K562 (cell line): ENCODE data around the gene MAP3K2. TPM values are rescaled to one million over a fixed set of nuclear protein-coding genes. Genes with fewer than 3 reads are reported as not detected.

Source experiments
- ATAC-seq: fragments of 200-7000 bp; cut with Tn5 transposase; 3 replicates; pipeline ENCODE4 v1.9.1; 2020; ENCODE audit warnings: moderate library complexity
- BruUV-seq: library from RNA; stranded (reverse); fragments of 400-500 nt; replicated peaks from 2 replicates; lab custom pipeline; 2021; lab: Mats Ljungman, UMichigan
- CTCF ChIA-PET: fragments of 300-600 bp; formaldehyde crosslinking; extraction: SDS; loops from one replicate; lab custom pipeline; 2021; ENCODE audit warnings: low intra/inter-chr PET ratio; lab: Yijun Ruan, JAX
- POLR2A ChIA-PET: fragments of 300-600, 350-650 bp; sonication (Branson Sonifier 250); formaldehyde crosslinking; extraction: SDS; loops from one replicate; lab custom pipeline; 2021; ENCODE audit warnings: antibody characterized with exemption, inconsistent platforms; lab: Yijun Ruan, JAX
- DNase-seq, 4 experiments: peaks; one replicate each; pipeline versions ENCODE4 v3.0.0 to v3.0.0-alpha.2; 2011 to 2018; ENCODE audit warnings: low spot score in 3 of 4, mixed read lengths in 3 of 4; ENCODE audit errors: extremely low read depth in 1 of 4
- FAIRE-seq: peaks from 2 replicates; lab custom pipeline; 2011; peaks lifted over from hg19 to GRCh38; lab: Jason Lieb, UNC
- H2AFZ ChIP-seq: 2 replicates; pipeline ENCODE4 v1.6.0; 2011; ENCODE audit warnings: low read depth, low read length, control low read depth, inconsistent platforms
- H3K27ac ChIP-seq: fragments of 200-600 bp; 3 replicates; pipeline ENCODE4 v1.8.0; 2011; ENCODE audit warnings: low read depth, mild to moderate bottlenecking, control low read depth, inconsistent platforms, low read length, moderate library complexity, mixed read lengths; ENCODE audit errors: extremely low read depth
- H3K27me3 ChIP-seq, 2 experiments: fragments of 300-600 bp in 1 of 2; 2 replicates in 1 of 2; 3 replicates in 1 of 2; pipeline versions ENCODE4 v1.6.0 to v1.8.0; 2011; ENCODE audit warnings: inconsistent platforms in 2 of 2, low read length in 2 of 2, mild to moderate bottlenecking in 1 of 2, mixed read lengths in 1 of 2, moderate library complexity in 1 of 2; ENCODE audit not compliant: control insufficient read depth in 2 of 2, insufficient read depth in 2 of 2
- H3K36me3 ChIP-seq: fragments of 300-600 bp; 3 replicates; pipeline ENCODE4 v1.8.0; 2011; ENCODE audit warnings: mild to moderate bottlenecking, low read length, inconsistent platforms; ENCODE audit not compliant: control insufficient read depth, insufficient read depth
- H3K4me1 ChIP-seq, 2 experiments: fragments of 200-600 bp in 1 of 2; replicated peaks in 1 of 2; 2 replicates in 1 of 2; 3 replicates in 1 of 2; pipeline versions ENCODE4 v1.5.1 to v1.8.0; 2011; ENCODE audit warnings: inconsistent platforms in 2 of 2, low read length in 2 of 2, mild to moderate bottlenecking in 1 of 2, mixed read lengths in 1 of 2, moderate library complexity in 1 of 2; ENCODE audit not compliant: control insufficient read depth in 2 of 2, insufficient read depth in 2 of 2
- H3K4me2 ChIP-seq: 2 replicates; pipeline ENCODE4 v1.6.1; 2011; ENCODE audit warnings: low read length, control low read depth, inconsistent platforms, mixed read lengths; ENCODE audit not compliant: insufficient read depth
- H3K4me3 ChIP-seq: fragments of 200-600 bp; sonication (generic), shearing (Covaris generic); 2 replicates; pipeline ENCODE4 v1.5.1; 2016; ENCODE audit warnings: control low read depth, inconsistent platforms
- H3K79me2 ChIP-seq: fragments of 200-600 bp; 3 replicates; pipeline ENCODE4 v1.8.0; 2011; ENCODE audit warnings: low read length, inconsistent platforms; ENCODE audit not compliant: control insufficient read depth, insufficient read depth
- H3K9ac ChIP-seq, 2 experiments: 2 replicates each; pipeline versions ENCODE4 v1.6.0 to v1.6.1; 2011; ENCODE audit warnings: low read depth in 2 of 2, low read length in 2 of 2, control low read depth in 1 of 2, inconsistent platforms in 1 of 2, mild to moderate bottlenecking in 1 of 2, mixed read lengths in 1 of 2; ENCODE audit not compliant: insufficient read depth in 1 of 2
- H3K9me1 ChIP-seq: one replicate; pipeline ENCODE4 v1.6.0; 2011; ENCODE audit warnings: inconsistent platforms, mild to moderate bottlenecking, low read length, moderate library complexity; ENCODE audit not compliant: control insufficient read depth, insufficient read depth
- H3K9me3 ChIP-seq: replicated peaks from 2 replicates; pipeline ENCODE4 v1.5.1; 2011; ENCODE audit warnings: low read depth, low read length, inconsistent platforms; ENCODE audit not compliant: control insufficient read depth, insufficient read depth
- H4K20me1 ChIP-seq: replicated peaks from 2 replicates; pipeline ENCODE4 v1.6.1; 2011; ENCODE audit warnings: low read length, inconsistent platforms, mixed read lengths; ENCODE audit not compliant: control insufficient read depth, insufficient read depth
- MNT ChIP-seq, 2 experiments: fragments of 450-650 bp; conservative IDR thresholded peaks; 2 replicates each; pipeline ENCODE4 v1.6.1; 2017; ENCODE audit warnings: mild to moderate bottlenecking in 2 of 2, moderate library complexity in 2 of 2
- SPI1 ChIP-seq: IDR thresholded peaks from 2 replicates; pipeline ENCODE4 v1.6.1; 2011; ENCODE audit warnings: low read depth, low read length, control low read depth, borderline replicate concordance
- WGBS: fragments of 100-300 bp; shearing (Covaris generic); methylation state at CpG from one replicate; pipeline ENCODE4 v1.1.6; 2016; ENCODE audit warnings: low coverage, mixed read lengths; ENCODE audit not compliant: insufficient coverage; ENCODE audit errors: missing lambda C conversion rate; 5-methylcytosine and 5-hydroxymethylcytosine counted together
- in situ Hi-C: fragments of 300-500 bp; cut with MboI; formaldehyde crosslinking; loops from 4 replicates; pipeline ENCODE4 v1.15.0; 2018; ENCODE audit warnings: inconsistent platforms, mixed read lengths
- intact Hi-C: fragments of 100-400 bp; cut with micrococcal nuclease; formaldehyde crosslinking; loops from 2 replicates; pipeline ENCODE4 v1.14.2; 2022
- polyA plus RNA-seq, 8 experiments: library from polyadenylated mRNA; depleted of rRNA in 4 of 8; stranded (reverse) in 5 of 8; unstranded in 3 of 8; fragments of >200 nt; fragmentation: Nextera tagmentation in 2 of 8; fragmentation: Illumina TruSeq in 1 of 8; extraction: Ambion mirVana in 2 of 8; extraction: Trizol in 1 of 8; gene quantifications; 2 replicates each; pipeline versions ENCODE4 v1.2.1 to v1.2.3, GENCODE V29; 2011 to 2014; ENCODE audit warnings: inconsistent platforms in 1 of 8, missing spikeins in 1 of 8
- total RNA-seq, 7 experiments: library from RNA; depleted of rRNA in 6 of 7; stranded (reverse); fragments of >200 nt in 6 of 7; fragmentation: Illumina TruSeq in 2 of 7; extraction: Trizol in 2 of 7; gene quantifications; 2 replicates each; pipeline versions ENCODE4 v1.2.1 to v1.2.3, GENCODE V29; 2011 to 2021; ENCODE audit warnings: low replicate concordance in 1 of 7

Gene MAP3K2
- total and polyA plus RNA-seq, 9 of the 15 experiments (the other 6 are each of a cell fraction or from before 2014, with no cell fraction given) = 1.2 to 14.2 (median 5.7) TPM

GRCh38 chr2:127342101-127342500, 45.7 kb downstream of the MAP3K2 start:
- FAIRE-seq = no peak
- CTCF ChIA-PET = interaction anchor here (0.5 kb wide), 1 partner anchor 166 kb away, joined by 3 read pairs; no protein-coding TSS in a partner anchor
- H3K4me2 ChIP-seq = no peak overlapping the region

More at GRCh38 chr2:127342101-127342500, 45.7 kb downstream of the MAP3K2 start:
- H3K27me3 ChIP-seq = no peaks in the 10 kb centered on the region
- no TSS peak for BruUV-seq
- DNase-seq (no peak), ATAC-seq (no peak)
- no peak overlapping the region for H3K27ac ChIP-seq
- H3K9ac ChIP-seq = no peak overlapping the region
- WGBS = 100% methylated on average over 1 of the region's 1 CpG
- intact Hi-C loops (no loop called here), in situ Hi-C loops (no loop called here)
- H3K79me2 ChIP-seq = peaks cover 20% of the 10 kb centered on the region
- POLR2A ChIA-PET = no interaction called here
- TF ChIP-seq SPI1 (peak; percentile 52; the same call in 1 of the 2 replicates), MNT (conservative IDR thresholded peaks at IDR 0.05) (no peak)
- H3K4me1 ChIP-seq = no peaks in the 10 kb centered on the region
- H3K36me3 ChIP-seq = peaks cover 13% of the 10 kb centered on the region
- no peaks in the 10 kb centered on the region for H4K20me1 ChIP-seq
- no peak overlapping the region for H3K4me3 ChIP-seq
- no peak overlapping the region for H2AFZ ChIP-seq
- no peaks in the 10 kb centered on the region for H3K9me3 ChIP-seq
- no peaks in the 10 kb centered on the region for H3K9me1 ChIP-seq
